ENCODE data around the gene DNAH6.

GRCh38 chr2:84817239-84817655 lies 300.9 kb downstream of the DNAH6 start:
- TF ChIP-seq, protein P1, sequence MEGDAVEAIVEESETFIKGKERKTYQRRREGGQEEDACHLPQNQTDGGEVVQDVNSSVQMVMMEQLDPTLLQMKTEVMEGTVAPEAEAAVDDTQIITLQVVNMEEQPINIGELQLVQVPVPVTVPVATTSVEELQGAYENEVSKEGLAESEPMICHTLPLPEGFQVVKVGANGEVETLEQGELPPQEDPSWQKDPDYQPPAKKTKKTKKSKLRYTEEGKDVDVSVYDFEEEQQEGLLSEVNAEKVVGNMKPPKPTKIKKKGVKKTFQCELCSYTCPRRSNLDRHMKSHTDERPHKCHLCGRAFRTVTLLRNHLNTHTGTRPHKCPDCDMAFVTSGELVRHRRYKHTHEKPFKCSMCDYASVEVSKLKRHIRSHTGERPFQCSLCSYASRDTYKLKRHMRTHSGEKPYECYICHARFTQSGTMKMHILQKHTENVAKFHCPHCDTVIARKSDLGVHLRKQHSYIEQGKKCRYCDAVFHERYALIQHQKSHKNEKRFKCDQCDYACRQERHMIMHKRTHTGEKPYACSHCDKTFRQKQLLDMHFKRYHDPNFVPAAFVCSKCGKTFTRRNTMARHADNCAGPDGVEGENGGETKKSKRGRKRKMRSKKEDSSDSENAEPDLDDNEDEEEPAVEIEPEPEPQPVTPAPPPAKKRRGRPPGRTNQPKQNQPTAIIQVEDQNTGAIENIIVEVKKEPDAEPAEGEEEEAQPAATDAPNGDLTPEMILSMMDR (IDR thresholded peaks at IDR 0.05): no peak
- TF ChIP-seq POLR2AphosphoS5 (IDR thresholded peaks at IDR 0.05) (no peak), POLR2A (IDR thresholded peaks at IDR 0.05) (no peak)

Data from transverse colon (tissue), 4 donors.